ENCODE measurements around the gene RHOA.

The RHOA gene

DNA sequence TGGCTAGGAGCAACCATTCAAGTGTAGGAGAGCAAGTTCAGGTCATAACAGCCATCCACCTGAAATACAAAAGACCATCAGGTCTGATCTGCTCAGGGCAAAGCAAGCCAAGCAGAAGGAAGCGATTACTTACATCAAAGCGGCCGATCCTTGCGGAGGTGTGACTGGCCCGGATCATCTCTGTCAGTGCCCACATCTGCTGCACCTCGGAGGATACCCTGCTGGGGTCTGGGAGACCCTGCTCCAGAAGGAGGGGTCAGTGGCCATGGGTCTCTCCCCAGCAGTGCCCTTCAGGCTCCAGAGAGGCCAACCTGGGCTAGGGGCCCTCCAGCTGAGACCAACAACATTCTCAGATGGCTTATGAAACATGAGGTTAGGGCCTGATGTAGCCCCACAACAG lies 13.0 kb upstream of the RHOA start:
- peaks cover 12 to 23% of the 10 kb centered on the region in 2 donors for H3K4me1 ChIP-seq (ENCODE audit: control insufficient read depth in 1 of 2, insufficient read depth in 2 of 2, low read length in 2 of 2)
- no peak overlapping the region for H3K27ac ChIP-seq (ENCODE audit: low read length)
- H3K9me3 ChIP-seq (ENCODE audit: control insufficient read depth in 1 of 2, low read length in 2 of 2) = no peaks in the 10 kb centered on the region
- no peak overlapping the region for H3K4me3 ChIP-seq (ENCODE audit: low read depth in 1 of 2, low read length in 2 of 2)
- peaks cover 9 to 31% of the 10 kb centered on the region in 2 donors for H3K36me3 ChIP-seq (ENCODE audit: control insufficient read depth in 1 of 2, insufficient read depth in 2 of 2, low read length in 2 of 2)
- no peaks in the 10 kb centered on the region for H3K27me3 ChIP-seq (ENCODE audit: low read depth, low read length)

DNA sequence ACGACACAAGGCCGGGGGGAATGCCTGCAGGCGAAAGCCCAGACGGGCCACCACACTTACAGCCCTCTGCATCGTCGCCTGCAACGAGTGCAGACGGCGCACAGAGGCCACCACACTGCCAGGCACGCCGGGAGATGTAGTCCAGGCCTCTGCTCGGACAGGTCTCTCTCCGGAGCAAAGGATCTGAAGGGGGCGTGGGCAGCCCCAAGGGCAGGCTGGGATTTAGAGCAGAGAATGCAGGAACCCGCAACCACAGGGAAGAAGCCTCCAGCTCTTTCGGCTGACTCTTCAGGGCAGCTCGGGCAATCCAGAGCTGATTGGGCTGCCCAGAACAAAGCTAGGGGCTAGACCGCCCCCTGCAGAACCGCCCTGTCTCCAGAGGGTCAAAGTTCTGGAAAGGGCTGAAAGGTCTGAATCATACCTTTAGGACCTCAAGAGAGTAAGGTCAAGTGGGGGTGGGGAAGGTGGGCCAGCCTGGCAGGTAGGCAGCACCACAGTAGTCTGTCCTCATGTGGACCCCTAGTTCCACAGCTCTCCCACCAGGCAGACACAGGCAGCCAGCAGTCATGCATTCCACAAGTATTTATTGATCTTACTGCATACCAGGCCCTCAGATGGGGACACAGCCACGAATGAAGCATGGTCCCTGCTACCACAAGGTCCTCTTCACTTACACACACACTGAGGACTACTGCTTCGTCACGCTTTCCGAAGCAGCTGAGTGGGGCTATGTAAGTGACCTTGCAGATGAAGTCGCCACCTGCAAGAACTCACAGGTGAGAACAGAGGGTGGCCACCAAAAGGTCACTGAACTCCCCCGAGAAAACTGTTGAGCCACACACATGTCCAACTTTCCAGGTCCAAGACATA lies 10.8 kb upstream of the RHOA start, which contains the start of gene AMT:
TSS of gene AMT (minus strand) at position 95 of the 870 bp plus-strand sequence. CDS start at position 72, 23 bp downstream.
- Histone ChIP-seq H3K4me1 (ENCODE audit: control insufficient read depth in 1 of 2, insufficient read depth in 2 of 2, low read length in 2 of 2) (peaks cover 12 to 19% of the 10 kb centered on the region in 2 donors), H3K4me3 (ENCODE audit: low read depth in 1 of 2, low read length in 2 of 2) (peak within 1 kb of the TSS; percentile 63 to 69), H3K27ac (ENCODE audit: low read length) (peak within 1 kb of the TSS; percentile 60), H3K36me3 (ENCODE audit: control insufficient read depth in 1 of 2, insufficient read depth in 2 of 2, low read length in 2 of 2) (peaks cover 9 to 36% of the 10 kb centered on the region in 2 donors), H3K27me3 (ENCODE audit: low read depth, low read length) (no peaks in the 10 kb centered on the region), H3K9me3 (ENCODE audit: control insufficient read depth in 1 of 2, low read length in 2 of 2) (no peaks in the 10 kb centered on the region)

- Histone ChIP-seq H3K4me3 (ENCODE audit: low read depth in 1 of 2, low read length in 2 of 2) (peak overlapping the region; percentile 63 to 69), H3K36me3 (ENCODE audit: control insufficient read depth in 1 of 2, insufficient read depth in 2 of 2, low read length in 2 of 2) (peaks cover 9 to 43% of the 10 kb centered on the region in 2 donors)
These were observed 10.2 kb upstream of the RHOA start for GRCh38 chr3:49421890-49422378.

GRCh38 chr3:49417516-49418120 lies 5.8 kb upstream of the RHOA start:
- Histone ChIP-seq H3K36me3 (ENCODE audit: control insufficient read depth in 1 of 2, insufficient read depth in 2 of 2, low read length in 2 of 2) (peaks cover 13 to 41% of the 10 kb centered on the region in 2 donors), H3K4me3 (ENCODE audit: low read depth in 1 of 2, low read length in 2 of 2) (no peak overlapping the region), H3K27ac (ENCODE audit: low read length) (no peak overlapping the region), H3K9me3 (ENCODE audit: control insufficient read depth in 1 of 2, low read length in 2 of 2) (no peaks in the 10 kb centered on the region), H3K4me1 (ENCODE audit: control insufficient read depth in 1 of 2, insufficient read depth in 2 of 2, low read length in 2 of 2) (peaks cover 27 to 30% of the 10 kb centered on the region in 2 donors), H3K27me3 (ENCODE audit: low read depth, low read length) (no peaks in the 10 kb centered on the region)

More at GRCh38 chr3:49421890-49422378, 10.2 kb upstream of the RHOA start:
- H3K27ac ChIP-seq (ENCODE audit: low read length) = peak overlapping the region; percentile 60
- no peaks in the 10 kb centered on the region for H3K9me3 ChIP-seq (ENCODE audit: control insufficient read depth in 1 of 2, low read length in 2 of 2)
- H3K4me1 ChIP-seq (ENCODE audit: control insufficient read depth in 1 of 2, insufficient read depth in 2 of 2, low read length in 2 of 2) = peaks cover 12 to 22% of the 10 kb centered on the region in 2 donors
- no peaks in the 10 kb centered on the region for H3K27me3 ChIP-seq (ENCODE audit: low read depth, low read length)

DNA sequence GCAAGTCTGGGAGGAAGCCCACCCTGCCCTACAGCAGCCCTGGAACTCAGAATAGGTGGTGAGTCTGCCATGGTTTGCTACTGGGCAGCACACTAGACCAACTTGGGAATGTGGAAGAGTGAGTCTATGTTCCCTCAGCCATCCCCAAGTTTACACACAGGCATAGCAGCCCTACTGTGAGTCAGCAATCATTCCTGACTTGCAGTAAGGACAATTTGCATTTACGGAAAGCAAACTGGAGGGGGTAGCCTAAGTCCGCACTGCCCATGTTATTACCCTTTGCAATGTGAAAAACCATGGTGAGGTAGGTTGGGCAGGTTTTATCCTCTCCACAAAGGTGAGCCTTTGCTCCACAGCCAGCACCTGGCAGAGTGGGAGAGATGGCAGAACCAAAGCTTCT lies 5.1 kb upstream of the RHOA start:
- Histone ChIP-seq H3K27me3 (ENCODE audit: low read depth, low read length) (no peaks in the 10 kb centered on the region), H3K36me3 (ENCODE audit: control insufficient read depth in 1 of 2, insufficient read depth in 2 of 2, low read length in 2 of 2) (peaks cover 13 to 41% of the 10 kb centered on the region in 2 donors), H3K27ac (ENCODE audit: low read length) (peak overlapping the region; percentile 26), H3K9me3 (ENCODE audit: control insufficient read depth in 1 of 2, low read length in 2 of 2) (no peaks in the 10 kb centered on the region), H3K4me3 (ENCODE audit: low read depth in 1 of 2, low read length in 2 of 2) (no peak overlapping the region), H3K4me1 (ENCODE audit: control insufficient read depth in 1 of 2, insufficient read depth in 2 of 2, low read length in 2 of 2) (peaks cover 22 to 24% of the 10 kb centered on the region in 2 donors)

DNA sequence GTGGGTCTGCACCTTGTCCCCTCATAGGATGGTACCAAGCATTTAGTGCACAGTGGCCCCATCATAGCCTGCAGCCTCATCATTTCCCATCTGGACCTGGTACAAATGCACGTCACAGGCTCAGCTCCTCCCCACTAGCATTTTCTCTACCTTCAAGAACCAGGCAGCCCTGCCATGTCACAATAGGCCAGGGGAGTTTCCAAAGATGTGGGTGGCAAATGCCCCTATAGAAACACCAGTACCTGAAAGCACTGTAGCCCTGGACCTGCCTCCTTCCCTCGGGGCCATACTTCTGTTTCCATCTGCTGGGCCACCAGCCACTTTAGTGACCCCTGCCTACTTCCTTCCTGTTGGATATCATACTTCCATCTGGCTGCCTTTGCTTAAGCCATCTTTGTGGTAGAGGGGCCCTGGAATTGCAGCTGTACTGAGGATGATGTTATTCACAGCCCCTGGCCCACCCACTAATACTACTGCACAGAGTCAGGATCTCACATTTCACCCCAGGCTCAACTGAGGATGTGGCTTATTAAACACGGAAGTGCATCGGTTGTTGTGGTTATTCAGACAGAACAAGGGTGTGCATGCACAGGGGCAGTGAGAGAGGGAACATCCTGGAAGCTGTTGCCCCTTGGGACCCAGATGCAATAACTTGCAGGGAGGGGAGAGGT lies 4.3 kb upstream of the RHOA start:
- Histone ChIP-seq H3K36me3 (ENCODE audit: control insufficient read depth in 1 of 2, insufficient read depth in 2 of 2, low read length in 2 of 2) (peaks cover 13 to 41% of the 10 kb centered on the region in 2 donors), H3K4me3 (ENCODE audit: low read depth in 1 of 2, low read length in 2 of 2) (no peak overlapping the region), H3K27ac (ENCODE audit: low read length) (peak overlapping the region; percentile 26), H3K9me3 (ENCODE audit: control insufficient read depth in 1 of 2, low read length in 2 of 2) (no peaks in the 10 kb centered on the region), H3K27me3 (ENCODE audit: low read depth, low read length) (no peaks in the 10 kb centered on the region), H3K4me1 (ENCODE audit: control insufficient read depth in 1 of 2, insufficient read depth in 2 of 2, low read length in 2 of 2) (peaks cover 16 to 17% of the 10 kb centered on the region in 2 donors)

GRCh38 chr3:49414753-49415152 lies 3.0 kb upstream of the RHOA start:
- Histone ChIP-seq H3K27me3 (ENCODE audit: low read depth, low read length) (no peaks in the 10 kb centered on the region), H3K4me3 (ENCODE audit: low read depth in 1 of 2, low read length in 2 of 2) (no peak overlapping the region), H3K9me3 (ENCODE audit: control insufficient read depth in 1 of 2, low read length in 2 of 2) (no peaks in the 10 kb centered on the region), H3K27ac (ENCODE audit: low read length) (no peak overlapping the region), H3K4me1 (ENCODE audit: control insufficient read depth in 1 of 2, insufficient read depth in 2 of 2, low read length in 2 of 2) (peaks cover 25 to 26% of the 10 kb centered on the region in 2 donors), H3K36me3 (ENCODE audit: control insufficient read depth in 1 of 2, insufficient read depth in 2 of 2, low read length in 2 of 2) (peaks cover 13 to 32% of the 10 kb centered on the region in 2 donors)

- peaks cover 13 to 32% of the 10 kb centered on the region in 2 donors for H3K36me3 ChIP-seq (ENCODE audit: control insufficient read depth in 1 of 2, insufficient read depth in 2 of 2, low read length in 2 of 2)
- no peaks in the 10 kb centered on the region for H3K9me3 ChIP-seq (ENCODE audit: control insufficient read depth in 1 of 2, low read length in 2 of 2)
- no peaks in the 10 kb centered on the region for H3K27me3 ChIP-seq (ENCODE audit: low read depth, low read length)
- peaks cover 30 to 37% of the 10 kb centered on the region in 2 donors for H3K4me1 ChIP-seq (ENCODE audit: control insufficient read depth in 1 of 2, insufficient read depth in 2 of 2, low read length in 2 of 2)
- H3K27ac ChIP-seq (ENCODE audit: low read length) = peak overlapping the region; percentile 95
- H3K4me3 ChIP-seq (ENCODE audit: low read depth in 1 of 2, low read length in 2 of 2) = peak overlapping the region; percentile 60 to 95
These were observed 1.6 kb upstream of the RHOA start for GRCh38 chr3:49413338-49413734.

DNA sequence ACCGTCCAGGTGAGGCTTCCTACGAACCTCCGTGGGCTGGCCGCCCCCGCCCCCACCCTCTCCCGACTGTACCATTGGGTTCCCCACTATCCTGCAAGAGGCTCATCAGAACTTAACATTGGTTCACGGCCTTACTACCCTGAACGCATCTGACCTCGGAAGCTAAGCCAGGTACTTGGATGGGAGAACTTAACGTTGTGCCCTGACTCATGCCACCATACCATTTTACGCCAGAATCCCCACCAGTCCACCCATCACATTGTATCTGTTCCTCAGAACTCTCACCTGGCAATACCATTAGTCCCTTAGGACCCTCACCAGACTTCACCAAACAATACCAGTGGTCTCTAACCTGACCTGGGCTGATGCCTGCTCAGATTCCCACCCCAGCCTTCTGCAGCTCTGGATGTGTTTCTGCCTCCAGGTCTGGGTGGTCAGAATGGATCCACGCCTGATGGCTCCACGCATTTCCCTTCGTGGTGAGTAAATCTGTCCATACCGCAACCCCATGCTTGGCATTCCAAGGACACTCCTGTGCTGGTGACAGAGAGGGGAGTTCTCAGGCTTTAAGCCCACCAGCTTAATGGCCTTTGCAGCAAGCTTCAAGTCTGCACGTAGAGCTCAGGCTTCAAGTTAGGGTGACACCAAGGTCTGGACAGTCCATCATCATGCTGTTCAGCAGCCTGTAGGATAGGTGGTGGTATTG lies 1.0 kb upstream of the RHOA start:
- H3K36me3 ChIP-seq (ENCODE audit: control insufficient read depth in 1 of 2, insufficient read depth in 2 of 2, low read length in 2 of 2) = peaks cover 13 to 29% of the 10 kb centered on the region in 2 donors
- peak overlapping the region; percentile 95 for H3K27ac ChIP-seq (ENCODE audit: low read length)
- H3K4me3 ChIP-seq (ENCODE audit: low read depth in 1 of 2, low read length in 2 of 2) = peak overlapping the region; percentile 60 to 95
- peaks cover 30 to 42% of the 10 kb centered on the region in 2 donors for H3K4me1 ChIP-seq (ENCODE audit: control insufficient read depth in 1 of 2, insufficient read depth in 2 of 2, low read length in 2 of 2)
- H3K27me3 ChIP-seq (ENCODE audit: low read depth, low read length) = no peaks in the 10 kb centered on the region
- H3K9me3 ChIP-seq (ENCODE audit: control insufficient read depth in 1 of 2, low read length in 2 of 2) = no peaks in the 10 kb centered on the region

- Histone ChIP-seq H3K36me3 (ENCODE audit: control insufficient read depth in 1 of 2, insufficient read depth in 2 of 2, low read length in 2 of 2) (peaks cover 13 to 17% of the 10 kb centered on the region in 2 donors), H3K9me3 (ENCODE audit: control insufficient read depth in 1 of 2, low read length in 2 of 2) (no peaks in the 10 kb centered on the region), H3K4me1 (ENCODE audit: control insufficient read depth in 1 of 2, insufficient read depth in 2 of 2, low read length in 2 of 2) (peaks cover 30 to 48% of the 10 kb centered on the region in 2 donors), H3K27ac (ENCODE audit: low read length) (peak overlapping the region; percentile 88), H3K4me3 (ENCODE audit: low read depth in 1 of 2, low read length in 2 of 2) (peak overlapping the region; percentile 73 to 86), H3K27me3 (ENCODE audit: low read depth, low read length) (no peaks in the 10 kb centered on the region)
These were observed 225 bp downstream of the RHOA start for GRCh38 chr3:49411535-49411967.
